ENCODE measurements around the gene TMEM132D.

TMEM132D gene

GRCh38 chr12:129873111-129873832, 30.6 kb downstream of the TMEM132D start:
- no peak for DNase-seq (ENCODE audit: low read depth)

GRCh38 chr12:129871991-129872972, 31.5 kb downstream of the TMEM132D start:
- DNase-seq (ENCODE audit: low read depth), result no peak

GRCh38 chr12:129870796-129871195, 33.0 kb downstream of the TMEM132D start:
- DNase-seq (ENCODE audit: low read depth), result no peak

GRCh38 chr12:129870136-129870535, 33.7 kb downstream of the TMEM132D start:
- no peak for DNase-seq (ENCODE audit: low read depth)

GRCh38 chr12:129868575-129868974, 35.2 kb downstream of the TMEM132D start:
- no peak for DNase-seq (ENCODE audit: low read depth)

- no peak for DNase-seq (ENCODE audit: low read depth)
These were observed 39.9 kb downstream of the TMEM132D start for GRCh38 chr12:129863938-129864337.

DNA sequence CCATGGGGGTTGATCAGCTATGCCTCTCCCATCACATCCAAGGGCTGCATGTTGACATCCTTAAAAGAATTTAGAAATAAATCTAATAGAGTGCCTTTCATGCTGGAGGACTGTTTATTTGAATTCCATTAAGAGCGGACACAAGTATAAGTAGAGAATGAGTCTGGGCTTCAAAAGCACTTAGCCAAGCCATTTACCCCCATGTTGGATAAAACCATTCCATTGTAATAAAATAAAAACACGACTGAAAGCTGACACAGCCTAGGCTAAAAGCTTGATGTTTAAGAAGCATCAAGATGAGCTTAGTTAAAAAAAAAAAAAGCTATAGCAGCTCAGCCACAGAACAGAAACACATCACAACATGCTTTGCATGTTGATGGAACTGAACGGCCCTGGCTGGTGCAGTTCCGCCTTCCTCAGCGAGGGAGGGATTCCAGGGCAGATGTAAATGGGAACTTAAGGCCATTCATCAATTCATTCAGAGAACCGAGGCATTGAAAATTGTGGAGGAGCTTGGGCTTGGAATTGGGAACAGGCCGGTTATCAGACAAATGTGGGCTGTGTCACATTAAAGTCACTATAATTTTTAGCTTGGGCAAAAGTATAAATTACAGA, 41.2 kb downstream of the TMEM132D start:
- no peak for DNase-seq (ENCODE audit: low read depth)

DNA sequence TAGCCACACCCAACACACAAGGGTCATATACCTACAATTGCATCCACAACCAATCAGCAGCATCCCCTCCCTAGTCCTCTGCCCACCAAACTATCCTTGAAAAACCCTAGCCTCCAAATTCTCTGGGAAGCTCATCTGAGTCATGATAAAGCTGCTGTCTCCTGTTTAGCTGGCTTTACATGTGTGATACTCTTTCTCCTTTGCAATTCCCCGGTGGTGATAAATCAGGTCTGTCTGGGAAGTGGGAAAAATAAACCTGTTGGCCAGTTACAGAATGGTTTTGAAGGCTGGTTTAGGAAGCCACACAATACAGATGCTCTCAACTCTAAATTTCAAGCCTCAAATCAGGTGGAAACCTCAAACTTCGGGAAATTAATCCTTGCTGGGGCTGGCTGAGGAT, 41.9 kb downstream of the TMEM132D start:
- no peak for DNase-seq (ENCODE audit: low read depth)

GRCh38 chr12:129854591-129854990, 49.2 kb downstream of the TMEM132D start:
- no peak for DNase-seq (ENCODE audit: low read depth)

GRCh38 chr12:129851296-129851695, 52.5 kb downstream of the TMEM132D start:
- DNase-seq (ENCODE audit: low read depth), result no peak

GRCh38 chr12:129848876-129849275, 54.9 kb downstream of the TMEM132D start:
- no peak for DNase-seq (ENCODE audit: low read depth)

DNA sequence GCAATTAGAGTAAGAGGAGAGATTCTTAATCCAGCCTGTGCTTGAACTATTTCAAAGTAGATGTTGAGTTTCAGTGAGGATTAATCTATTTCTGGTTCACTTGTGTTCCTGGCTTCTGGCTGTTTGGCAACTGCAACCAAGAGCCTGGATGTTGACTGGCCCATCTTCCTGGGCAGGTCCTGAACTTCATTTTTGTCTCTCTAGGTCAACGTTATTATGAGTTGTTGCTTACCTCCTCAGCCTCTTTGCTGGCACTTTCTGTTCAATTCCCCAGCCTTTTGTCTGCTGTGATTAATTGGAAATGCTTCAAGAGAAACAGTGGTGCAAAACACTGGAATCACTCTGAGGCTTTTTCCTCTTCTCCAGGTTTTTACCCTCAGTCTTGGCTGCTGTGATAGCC, 56.8 kb downstream of the TMEM132D start:
- DNase-seq (ENCODE audit: low read depth), result no peak

DNA sequence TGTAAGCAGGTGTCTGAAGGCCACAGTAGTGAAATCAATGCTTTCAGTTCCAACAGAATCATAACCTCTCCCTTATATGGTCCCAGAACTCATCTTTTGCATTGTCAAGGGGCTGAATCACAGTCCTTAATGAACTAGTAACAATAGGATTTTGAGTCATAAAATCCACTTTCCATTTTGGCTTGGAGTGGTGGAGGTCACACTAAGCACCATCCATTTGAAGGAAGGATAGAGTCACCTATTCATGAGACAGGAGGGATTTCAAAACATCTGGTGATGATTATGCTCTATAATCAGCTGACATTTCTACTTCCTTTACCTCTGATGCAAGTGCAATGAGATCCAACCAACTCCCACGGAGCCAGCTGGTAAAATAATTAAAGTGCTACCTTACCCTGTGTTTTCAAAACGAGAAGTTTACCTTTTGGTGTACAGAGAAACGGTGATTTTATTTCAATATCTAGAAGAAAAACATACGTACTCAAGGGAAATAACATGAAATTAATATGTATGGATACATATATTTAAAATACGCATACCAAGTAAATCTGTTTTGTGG, 59.1 kb downstream of the TMEM132D start:
- no peak for DNase-seq (ENCODE audit: low read depth)

GRCh38 chr12:129841251-129841650, 62.6 kb downstream of the TMEM132D start:
- DNase-seq (ENCODE audit: low read depth), result no peak

DNA sequence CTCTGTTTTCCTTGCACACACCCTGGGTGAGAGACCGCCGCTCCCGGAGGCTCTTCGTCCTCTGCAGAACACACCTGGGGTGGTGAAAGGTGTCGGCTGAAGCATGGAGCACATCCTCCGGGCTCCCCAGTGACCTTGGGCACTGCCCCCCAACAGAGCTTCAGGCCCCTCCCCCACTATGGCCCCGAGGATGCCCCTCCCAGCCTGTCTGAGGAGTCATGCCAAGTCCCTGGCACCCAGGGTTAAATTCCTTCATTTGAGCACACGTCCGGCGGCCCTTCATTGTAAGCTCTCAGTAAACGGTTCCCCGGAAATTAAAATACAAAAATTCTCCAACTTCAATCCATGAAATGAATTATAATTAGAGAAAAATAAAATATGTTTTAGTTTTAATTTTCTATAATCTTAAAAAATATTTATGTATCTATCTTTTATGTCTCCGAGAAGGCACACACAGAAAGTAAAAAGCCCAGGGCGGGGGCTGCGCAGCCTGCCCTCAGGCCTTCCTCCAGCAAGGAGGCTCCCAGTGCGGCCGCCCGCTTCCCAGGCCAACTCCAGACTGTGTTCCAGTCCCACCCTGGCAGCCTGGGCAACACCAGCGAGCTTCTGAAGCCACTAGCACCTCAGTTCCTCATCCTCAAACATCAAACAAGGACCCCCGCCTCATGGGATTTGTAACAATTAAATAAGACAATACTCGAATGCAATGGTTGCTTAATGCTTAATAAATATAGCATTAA, 63.5 kb downstream of the TMEM132D start:
- no peak for DNase-seq (ENCODE audit: low read depth)

DNA sequence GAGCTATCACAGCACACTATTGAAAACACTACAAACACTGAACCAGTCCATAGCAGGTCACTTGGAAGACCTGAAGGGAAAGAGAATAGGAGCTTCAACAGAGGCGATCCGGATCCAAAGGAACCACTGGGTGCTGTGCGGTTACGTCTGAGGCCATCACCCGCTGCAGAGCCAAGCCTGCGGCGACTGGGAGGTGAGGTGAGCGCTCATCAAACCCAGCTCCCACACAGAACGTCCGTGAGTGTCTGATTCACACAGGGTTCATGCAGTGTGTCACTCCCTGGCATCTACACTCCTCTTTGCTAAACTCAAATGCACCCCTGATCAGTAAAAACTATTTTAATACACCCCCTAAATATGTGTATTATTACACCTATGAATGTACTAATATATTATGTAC, 64.1 kb downstream of the TMEM132D start:
- DNase-seq (ENCODE audit: low read depth), result no peak

GRCh38 chr12:129831294-129831693, 72.5 kb downstream of the TMEM132D start:
- DNase-seq (ENCODE audit: low read depth), result no peak

DNA sequence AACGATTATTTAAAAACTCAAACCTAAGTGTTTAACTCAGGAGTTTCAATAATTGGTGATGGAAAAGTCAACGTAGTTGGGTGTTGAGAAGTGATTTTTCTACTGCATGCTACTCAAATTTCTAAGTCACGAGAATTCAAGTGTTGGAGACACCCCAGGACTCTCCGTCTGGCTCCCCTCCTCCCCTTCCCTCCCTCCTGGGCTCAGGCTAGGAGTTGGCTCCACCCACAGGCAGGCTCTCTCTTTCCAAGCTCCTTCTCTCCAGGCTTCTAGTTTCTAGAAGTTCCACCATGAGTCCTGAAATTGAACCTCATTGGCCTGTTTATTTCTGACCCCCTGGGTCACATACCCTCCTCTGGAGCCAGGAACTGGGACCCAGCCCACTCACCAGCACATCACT, 73.0 kb downstream of the TMEM132D start:
- no peak for DNase-seq (ENCODE audit: low read depth)

DNA sequence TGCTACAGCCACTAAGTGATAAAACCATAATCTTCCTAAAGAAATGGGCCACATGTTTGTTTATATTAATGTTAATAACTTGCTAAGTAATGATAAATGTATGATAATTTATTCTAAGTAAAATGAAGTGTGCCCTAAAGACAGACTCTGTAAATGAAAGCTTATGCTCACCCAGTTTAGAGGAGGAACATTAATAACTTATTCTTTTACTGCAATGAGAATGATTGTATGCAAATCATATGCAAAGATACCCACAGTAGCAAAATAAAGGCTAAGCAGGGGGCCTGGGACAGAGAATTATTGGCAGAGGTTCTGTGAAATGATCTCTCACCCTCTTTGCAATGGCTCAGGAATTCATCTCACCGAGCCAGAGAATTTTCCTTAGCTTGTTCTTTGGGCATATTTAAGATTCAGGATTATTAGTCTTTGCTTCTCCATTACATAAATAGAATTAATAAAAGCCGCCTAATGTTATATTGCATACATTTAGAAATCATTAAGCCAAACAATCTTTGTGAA, 75.9 kb downstream of the TMEM132D start:
- no peak for DNase-seq (ENCODE audit: low read depth)

DNA sequence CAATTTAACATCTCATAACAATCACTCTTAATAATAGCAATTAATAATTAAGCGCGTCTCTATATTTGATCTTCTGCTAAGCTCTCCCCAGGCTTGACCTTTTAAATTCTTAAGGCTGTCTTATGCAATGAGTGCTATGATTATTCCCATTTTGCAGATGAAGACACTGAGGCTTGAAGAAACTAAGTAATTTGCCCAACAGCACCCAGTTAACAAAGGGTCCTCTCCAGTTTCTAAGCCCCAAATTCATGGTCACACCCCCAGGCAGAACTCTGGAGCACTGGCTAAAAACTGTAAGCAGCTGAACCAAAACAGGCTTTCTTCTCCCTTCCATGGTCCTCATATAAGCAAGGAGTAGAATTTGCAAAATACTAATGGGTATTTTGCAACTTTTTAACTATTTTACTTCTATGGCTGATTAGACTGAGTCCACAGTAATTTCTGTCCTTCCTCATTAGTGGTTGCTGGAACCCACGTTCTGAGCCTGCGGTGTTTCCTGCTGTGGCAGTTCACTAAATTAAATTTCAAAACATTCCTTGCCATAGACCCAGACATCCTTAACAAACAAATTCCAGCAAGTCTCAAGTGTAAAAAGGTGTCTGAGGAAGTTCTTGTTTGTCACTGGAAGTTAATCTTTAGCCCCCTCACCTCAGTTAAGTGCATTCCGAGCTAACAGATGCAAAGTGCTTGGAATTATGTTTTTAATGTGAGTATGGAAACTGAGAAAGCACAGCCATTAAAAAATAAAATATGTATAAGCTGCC, 76.5 kb downstream of the TMEM132D start:
- DNase-seq (ENCODE audit: low read depth), result no peak

DNA sequence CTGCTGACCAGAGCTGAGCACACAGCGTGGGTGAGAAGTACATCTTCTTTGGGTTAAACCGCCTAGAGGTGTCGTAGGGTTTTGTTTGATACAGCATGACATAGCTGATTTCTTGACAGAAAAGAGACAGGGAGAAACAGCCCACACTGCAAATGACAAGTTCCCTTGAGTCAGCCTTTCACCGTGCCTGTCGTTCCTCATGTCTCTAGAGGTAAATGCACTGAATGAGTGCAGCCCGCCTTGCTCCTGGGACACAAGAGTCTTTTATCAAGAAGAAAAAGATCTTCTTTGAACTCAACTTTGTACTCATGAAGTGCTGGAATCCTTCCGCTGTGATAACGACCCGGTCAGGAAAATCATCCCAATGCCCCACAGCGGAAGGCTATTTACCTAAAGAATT, 77.6 kb downstream of the TMEM132D start:
- DNase-seq (ENCODE audit: low read depth), result no peak
